ENCODE measurements around the gene CFAP46.

The CFAP46 gene

DNA sequence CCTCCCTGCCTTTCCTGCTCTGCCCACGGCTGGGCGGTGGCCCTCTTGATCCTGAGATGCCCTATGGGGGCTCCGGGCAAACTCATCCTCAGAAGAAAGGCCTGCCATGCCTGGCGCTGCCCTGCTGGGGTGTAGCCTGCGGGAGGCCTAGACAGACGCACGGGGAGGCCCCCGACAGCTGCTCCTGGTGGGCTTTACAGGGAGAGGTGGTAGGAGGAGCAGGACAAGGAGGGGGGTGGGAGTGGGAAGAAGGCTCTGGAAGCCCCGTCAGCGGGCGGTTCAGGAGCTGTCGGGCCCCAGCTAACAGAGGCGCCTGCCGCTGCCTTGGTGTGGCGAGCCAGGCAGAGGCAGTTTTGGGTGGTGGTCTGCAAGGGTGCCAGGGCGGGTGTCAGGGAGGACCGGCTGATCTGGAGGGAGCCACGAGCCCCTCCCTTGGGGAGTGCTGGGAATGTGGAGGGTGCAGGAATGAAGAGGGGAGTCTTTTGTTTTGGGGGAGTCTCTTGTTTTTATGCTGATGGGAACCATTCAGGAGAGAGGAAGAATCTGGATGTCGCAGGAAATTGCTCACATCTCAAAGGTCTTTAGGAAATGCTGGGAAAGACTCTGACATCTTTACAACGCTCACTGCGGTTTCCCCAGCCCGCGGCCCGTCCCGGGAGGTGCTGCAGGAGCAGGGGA, 63.5 kb downstream of the CFAP46 start:
- DNase-seq (ENCODE audit: low read depth, low spot score): no peak
- no peaks in the 10 kb centered on the region for H3K36me3 ChIP-seq (ENCODE audit: control insufficient read depth, insufficient read depth, low read length)
- H3K4me3 ChIP-seq (ENCODE audit: low read length): no peak overlapping the region
- H3K27ac ChIP-seq (ENCODE audit: low read length): no peak overlapping the region
- H3K4me1 ChIP-seq (ENCODE audit: control insufficient read depth, insufficient read depth, low read length): peaks cover 8% of the 10 kb centered on the region
- no CpG with 5 or more reads among the region's 25 CpGs for WGBS (ENCODE audit: insufficient coverage, insufficient read length)
- H3K27me3 ChIP-seq (ENCODE audit: control insufficient read depth, insufficient read depth, low read length): no peaks in the 10 kb centered on the region
- H3K9me3 ChIP-seq (ENCODE audit: control insufficient read depth, insufficient read depth, low read length): no peaks in the 10 kb centered on the region

DNA sequence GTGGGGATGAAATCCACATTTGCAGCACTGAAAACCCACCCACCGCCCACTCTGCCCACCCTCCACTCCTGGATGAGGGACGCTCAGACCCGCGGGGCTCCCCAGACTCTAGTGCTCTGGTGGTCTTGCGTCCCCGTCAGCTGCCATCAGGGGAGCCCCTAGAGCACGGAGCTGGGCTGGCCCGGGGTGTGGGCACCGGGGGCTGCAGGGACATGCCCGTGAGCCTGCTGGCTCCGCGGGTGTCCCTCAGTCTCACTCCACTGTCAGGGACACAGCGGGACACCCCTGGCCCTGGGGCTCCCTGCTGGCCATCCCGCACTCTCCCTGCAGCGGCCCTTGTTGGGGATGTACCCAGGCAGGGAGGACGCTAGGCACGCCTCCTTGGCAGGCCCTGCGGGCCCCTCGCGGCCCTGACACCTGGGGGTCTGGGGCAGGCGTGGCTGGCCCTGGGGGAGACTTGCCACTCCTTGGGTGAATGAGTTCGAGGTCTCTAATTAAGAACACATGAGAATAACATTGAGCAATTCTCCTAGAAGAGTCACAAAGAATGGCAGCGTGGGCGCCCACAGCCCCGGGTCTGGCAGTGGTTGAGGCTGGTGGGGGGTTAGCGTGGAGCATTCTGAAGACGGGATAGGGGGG, 64.2 kb downstream of the CFAP46 start:
- no peaks in the 10 kb centered on the region for H3K27me3 ChIP-seq (ENCODE audit: control insufficient read depth, insufficient read depth, low read length)
- no peaks in the 10 kb centered on the region for H3K9me3 ChIP-seq (ENCODE audit: control insufficient read depth, insufficient read depth, low read length)
- DNase-seq (ENCODE audit: low read depth, low spot score): no peak
- peaks cover 8% of the 10 kb centered on the region for H3K4me1 ChIP-seq (ENCODE audit: control insufficient read depth, insufficient read depth, low read length)
- no CpG with 5 or more reads among the region's 27 CpGs for WGBS (ENCODE audit: insufficient coverage, insufficient read length)
- H3K36me3 ChIP-seq (ENCODE audit: control insufficient read depth, insufficient read depth, low read length): no peaks in the 10 kb centered on the region
- H3K27ac ChIP-seq (ENCODE audit: low read length): no peak overlapping the region
- no peak overlapping the region for H3K4me3 ChIP-seq (ENCODE audit: low read length)

DNA sequence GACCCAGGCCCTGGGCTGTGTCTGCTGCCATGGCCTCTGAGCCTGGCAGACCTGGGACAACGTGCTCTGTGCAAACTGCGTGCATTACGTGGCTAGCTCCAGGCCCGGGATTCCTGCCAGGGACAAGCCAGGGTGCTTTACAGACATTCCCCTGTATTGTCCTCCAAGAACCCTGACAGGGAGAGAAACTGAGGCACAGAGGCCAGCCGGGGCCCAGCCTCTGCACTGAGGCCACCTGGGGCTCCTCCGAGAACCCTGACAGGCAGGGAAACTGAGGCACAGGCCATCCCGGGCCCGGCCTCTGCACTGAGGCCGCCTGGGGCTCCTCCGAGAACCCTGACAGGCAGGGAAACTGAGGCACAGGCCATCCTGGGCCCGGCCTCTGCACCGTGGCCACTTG, 64.9 kb downstream of the CFAP46 start:
- Histone ChIP-seq H3K4me1 (ENCODE audit: control insufficient read depth, insufficient read depth, low read length) (peaks cover 8% of the 10 kb centered on the region), H3K4me3 (ENCODE audit: low read length) (no peak overlapping the region), H3K36me3 (ENCODE audit: control insufficient read depth, insufficient read depth, low read length) (no peaks in the 10 kb centered on the region), H3K9me3 (ENCODE audit: control insufficient read depth, insufficient read depth, low read length) (no peaks in the 10 kb centered on the region), H3K27ac (ENCODE audit: low read length) (no peak overlapping the region), H3K27me3 (ENCODE audit: control insufficient read depth, insufficient read depth, low read length) (no peaks in the 10 kb centered on the region)
- no CpG with 5 or more reads among the region's 12 CpGs for WGBS (ENCODE audit: insufficient coverage, insufficient read length)
- DNase-seq (ENCODE audit: low read depth, low spot score): no peak

DNA sequence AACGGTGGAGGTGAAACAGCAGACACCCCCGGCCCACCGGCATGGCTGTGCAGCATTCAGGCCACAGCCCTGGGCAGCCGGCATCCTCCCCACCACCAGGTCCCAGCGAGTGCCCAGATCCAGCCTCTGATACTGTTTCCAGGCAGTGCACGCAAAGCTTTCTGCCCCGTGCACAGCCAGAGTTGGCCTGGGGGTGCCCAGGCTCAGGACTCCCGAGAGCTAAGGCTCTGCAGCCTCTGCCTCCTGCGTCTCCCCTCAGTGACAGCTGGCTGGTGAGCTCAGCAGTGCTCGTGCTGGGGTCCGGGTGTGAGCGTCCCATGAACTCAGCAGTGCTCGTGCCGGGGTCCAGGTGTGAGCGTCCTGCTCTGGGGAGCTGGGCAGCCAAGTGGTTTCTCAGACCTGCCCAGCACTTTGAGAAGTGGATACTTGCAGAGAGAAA, 65.4 kb downstream of the CFAP46 start:
- H3K27me3 ChIP-seq (ENCODE audit: control insufficient read depth, insufficient read depth, low read length): no peaks in the 10 kb centered on the region
- no peaks in the 10 kb centered on the region for H3K9me3 ChIP-seq (ENCODE audit: control insufficient read depth, insufficient read depth, low read length)
- peaks cover 8% of the 10 kb centered on the region for H3K4me1 ChIP-seq (ENCODE audit: control insufficient read depth, insufficient read depth, low read length)
- H3K36me3 ChIP-seq (ENCODE audit: control insufficient read depth, insufficient read depth, low read length): no peaks in the 10 kb centered on the region
- no CpG with 5 or more reads among the region's 15 CpGs for WGBS (ENCODE audit: insufficient coverage, insufficient read length)
- H3K27ac ChIP-seq (ENCODE audit: low read length): no peak overlapping the region
- no peak for DNase-seq (ENCODE audit: low read depth, low spot score)
- H3K4me3 ChIP-seq (ENCODE audit: low read length): no peak overlapping the region

DNA sequence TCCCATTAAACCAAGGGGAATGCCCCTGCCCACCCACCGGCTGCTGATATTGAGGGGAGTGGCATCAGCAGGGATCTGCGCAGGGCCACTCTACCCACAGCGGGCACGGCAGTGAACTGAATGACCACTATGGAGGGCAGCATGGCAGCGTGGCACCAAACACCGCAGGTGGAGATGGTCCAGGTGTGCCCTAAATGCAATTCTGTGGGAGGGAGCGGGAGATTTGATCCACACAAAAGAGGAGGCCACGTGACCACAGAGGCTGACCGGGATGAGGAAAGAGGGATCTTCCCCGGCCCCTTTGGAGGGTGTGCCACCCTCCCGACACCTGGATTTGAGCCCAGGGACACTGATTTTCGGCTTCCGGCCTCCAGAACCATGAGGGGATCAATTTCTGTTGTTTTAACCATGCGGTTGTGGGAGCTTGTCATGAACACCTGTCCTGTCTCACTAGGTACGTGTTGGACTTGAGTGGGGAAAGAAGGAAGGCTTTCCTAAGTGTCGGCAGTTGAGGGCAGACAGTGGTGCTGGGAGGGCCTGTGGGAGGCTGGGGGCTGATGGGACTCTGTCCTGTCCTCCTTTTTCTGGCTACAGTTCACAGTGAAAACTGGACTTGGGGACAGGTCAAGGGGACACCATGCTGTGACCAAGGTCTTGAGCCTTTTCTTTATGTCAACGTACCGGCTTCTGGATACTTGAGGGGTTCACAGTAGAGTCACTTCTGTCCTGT, 66.1 kb downstream of the CFAP46 start:
- no peak overlapping the region for H3K27ac ChIP-seq (ENCODE audit: low read length)
- H3K27me3 ChIP-seq (ENCODE audit: control insufficient read depth, insufficient read depth, low read length): no peaks in the 10 kb centered on the region
- WGBS (ENCODE audit: insufficient coverage, insufficient read length): no CpG with 5 or more reads among the region's 18 CpGs
- H3K4me1 ChIP-seq (ENCODE audit: control insufficient read depth, insufficient read depth, low read length): peaks cover 8% of the 10 kb centered on the region
- H3K9me3 ChIP-seq (ENCODE audit: control insufficient read depth, insufficient read depth, low read length): no peaks in the 10 kb centered on the region
- no peak overlapping the region for H3K4me3 ChIP-seq (ENCODE audit: low read length)
- H3K36me3 ChIP-seq (ENCODE audit: control insufficient read depth, insufficient read depth, low read length): no peaks in the 10 kb centered on the region
- no peak for DNase-seq (ENCODE audit: low read depth, low spot score)

DNA sequence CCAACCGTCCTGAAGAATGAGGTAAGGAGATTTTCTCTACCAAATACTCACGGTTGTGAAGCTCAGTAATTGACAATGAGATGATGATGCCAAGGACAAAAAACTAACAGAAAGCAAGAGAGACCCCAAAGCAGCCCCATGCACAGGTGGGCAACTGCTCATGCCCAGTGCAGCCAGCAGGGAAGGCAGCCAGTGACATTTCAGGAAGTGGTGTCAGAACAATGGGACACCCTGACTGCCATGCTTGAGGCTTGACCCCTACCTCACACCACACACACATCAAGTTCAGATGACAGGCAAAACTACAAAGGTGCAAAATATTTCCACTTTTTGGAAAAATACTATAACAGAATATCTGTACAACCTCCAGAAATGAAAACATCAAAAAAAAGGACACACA, 66.9 kb downstream of the CFAP46 start:
- DNase-seq (ENCODE audit: low read depth, low spot score): no peak
- Histone ChIP-seq H3K9me3 (ENCODE audit: control insufficient read depth, insufficient read depth, low read length) (no peaks in the 10 kb centered on the region), H3K27ac (ENCODE audit: low read length) (no peak overlapping the region), H3K36me3 (ENCODE audit: control insufficient read depth, insufficient read depth, low read length) (no peaks in the 10 kb centered on the region), H3K4me1 (ENCODE audit: control insufficient read depth, insufficient read depth, low read length) (peaks cover 8% of the 10 kb centered on the region), H3K27me3 (ENCODE audit: control insufficient read depth, insufficient read depth, low read length) (no peaks in the 10 kb centered on the region), H3K4me3 (ENCODE audit: low read length) (no peak overlapping the region)
- no CpG with 5 or more reads among the region's 2 CpGs for WGBS (ENCODE audit: insufficient coverage, insufficient read length)

DNA sequence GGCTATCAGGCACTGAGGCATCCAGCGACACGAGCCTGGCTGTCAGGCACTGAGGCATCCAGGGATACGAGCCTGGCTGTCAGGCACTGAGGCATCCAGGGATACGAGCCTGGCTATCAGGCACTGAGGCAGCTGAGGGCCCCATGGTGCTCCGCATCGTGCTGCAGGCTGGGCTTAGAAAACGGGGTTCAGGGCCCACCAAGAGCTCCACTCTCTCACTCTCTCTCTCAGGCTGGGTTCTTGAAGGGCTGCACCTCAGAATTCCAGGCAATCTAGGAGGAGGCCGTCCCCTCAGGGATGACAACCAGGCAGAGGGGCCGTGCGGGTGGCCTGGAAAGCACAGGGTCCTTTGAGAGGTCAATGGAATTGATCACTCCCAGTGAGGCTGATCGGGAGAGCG, 69.0 kb downstream of the CFAP46 start:
- DNase-seq (ENCODE audit: low read depth, low spot score): no peak
- no peak overlapping the region for H3K27ac ChIP-seq (ENCODE audit: low read length)
- H3K27me3 ChIP-seq (ENCODE audit: control insufficient read depth, insufficient read depth, low read length): no peaks in the 10 kb centered on the region
- no peak overlapping the region for H3K4me3 ChIP-seq (ENCODE audit: low read length)
- no CpG with 5 or more reads among the region's 12 CpGs for WGBS (ENCODE audit: insufficient coverage, insufficient read length)
- H3K36me3 ChIP-seq (ENCODE audit: control insufficient read depth, insufficient read depth, low read length): no peaks in the 10 kb centered on the region
- no peaks in the 10 kb centered on the region for H3K9me3 ChIP-seq (ENCODE audit: control insufficient read depth, insufficient read depth, low read length)
- H3K4me1 ChIP-seq (ENCODE audit: control insufficient read depth, insufficient read depth, low read length): peaks cover 2% of the 10 kb centered on the region; the same call in 1 of the 2 replicates

DNA sequence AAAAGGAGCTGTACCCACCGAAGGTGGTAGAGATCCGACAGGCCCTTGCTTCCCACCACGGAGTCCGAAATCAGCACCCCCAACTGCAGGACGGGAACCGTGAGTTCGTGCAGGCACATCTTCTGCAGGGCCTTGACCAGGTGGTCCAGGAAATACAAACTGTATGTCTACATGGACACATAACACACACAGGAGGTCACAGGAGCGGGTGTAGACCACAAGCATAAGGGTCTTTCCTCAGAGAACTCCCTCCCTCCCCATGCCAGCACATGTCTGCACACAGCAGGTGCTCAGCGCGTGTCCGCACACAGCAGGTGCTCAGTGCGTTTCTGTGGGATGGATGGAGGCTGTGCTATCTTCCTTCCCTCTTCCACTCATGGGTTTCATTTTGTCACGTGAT, 69.7 kb downstream of the CFAP46 start:
- H3K27me3 ChIP-seq (ENCODE audit: control insufficient read depth, insufficient read depth, low read length): no peaks in the 10 kb centered on the region
- no CpG with 5 or more reads among the region's 13 CpGs for whole genome bisulfite sequencing (ENCODE audit: insufficient coverage, insufficient read length)

DNA sequence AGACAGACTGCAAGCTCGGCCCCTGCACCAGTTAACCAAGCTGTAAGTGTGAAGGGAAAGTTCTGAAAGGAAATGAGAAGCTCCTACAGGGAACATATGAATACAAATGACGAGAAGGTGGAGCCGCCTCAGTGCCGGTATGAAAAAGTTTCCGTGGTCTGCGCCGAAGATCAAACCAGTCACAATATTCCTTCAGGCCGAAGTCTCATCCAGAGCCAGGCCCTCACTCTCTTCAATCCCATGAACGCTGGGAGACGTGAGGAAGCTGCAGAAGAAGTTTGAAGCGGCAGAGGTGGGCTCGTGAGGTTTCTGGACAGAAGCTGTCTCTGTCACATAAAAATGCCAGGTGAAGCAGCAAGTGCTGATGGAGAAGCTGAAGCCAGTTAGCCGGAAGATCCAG, 71.9 kb downstream of the CFAP46 start:
- no peaks in the 10 kb centered on the region for H3K27me3 ChIP-seq (ENCODE audit: control insufficient read depth, insufficient read depth, low read length)
- no peak overlapping the region for H3K27ac ChIP-seq (ENCODE audit: low read length)
- no peaks in the 10 kb centered on the region for H3K9me3 ChIP-seq (ENCODE audit: control insufficient read depth, insufficient read depth, low read length)
- H3K4me3 ChIP-seq (ENCODE audit: low read length): no peak overlapping the region
- no CpG with 5 or more reads among the region's 13 CpGs for WGBS (ENCODE audit: insufficient coverage, insufficient read length)
- H3K4me1 ChIP-seq (ENCODE audit: control insufficient read depth, insufficient read depth, low read length): no peaks in the 10 kb centered on the region
- no peak for DNase-seq (ENCODE audit: low read depth, low spot score)
- H3K36me3 ChIP-seq (ENCODE audit: control insufficient read depth, insufficient read depth, low read length): no peaks in the 10 kb centered on the region

More for the DNA sequence above, 69.7 kb downstream of the CFAP46 start:
- no peak overlapping the region for H3K27ac ChIP-seq (ENCODE audit: low read length)
- H3K36me3 ChIP-seq (ENCODE audit: control insufficient read depth, insufficient read depth, low read length): no peaks in the 10 kb centered on the region
- no peak overlapping the region for H3K4me3 ChIP-seq (ENCODE audit: low read length)
- H3K9me3 ChIP-seq (ENCODE audit: control insufficient read depth, insufficient read depth, low read length): no peaks in the 10 kb centered on the region
- DNase-seq (ENCODE audit: low read depth, low spot score): no peak
- H3K4me1 ChIP-seq (ENCODE audit: control insufficient read depth, insufficient read depth, low read length): no peaks in the 10 kb centered on the region

DNA sequence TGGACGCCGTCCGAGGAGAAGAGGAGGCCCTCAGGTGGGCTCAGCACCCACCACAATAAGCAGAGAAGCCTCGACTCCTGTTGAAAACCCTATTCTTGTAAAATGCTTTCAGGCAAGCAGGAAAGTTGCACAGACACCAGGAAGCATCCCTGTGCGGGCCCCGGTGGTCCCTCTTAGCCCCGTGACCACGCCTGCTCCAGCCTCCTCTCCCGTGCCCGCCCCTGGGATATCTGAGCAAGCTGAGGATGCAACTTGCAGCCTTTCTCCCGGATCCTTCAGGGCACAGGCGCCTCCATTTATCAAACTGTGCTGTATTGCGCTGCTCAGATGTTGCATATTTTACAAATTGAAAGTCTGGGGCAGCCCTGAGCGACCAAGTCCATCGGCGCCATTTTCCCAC, 72.7 kb downstream of the CFAP46 start:
- H3K9me3 ChIP-seq (ENCODE audit: control insufficient read depth, insufficient read depth, low read length): no peaks in the 10 kb centered on the region
- WGBS (ENCODE audit: insufficient coverage, insufficient read length): no CpG with 5 or more reads among the region's 16 CpGs
- no peaks in the 10 kb centered on the region for H3K4me1 ChIP-seq (ENCODE audit: control insufficient read depth, insufficient read depth, low read length)
- H3K27me3 ChIP-seq (ENCODE audit: control insufficient read depth, insufficient read depth, low read length): no peaks in the 10 kb centered on the region
- H3K27ac ChIP-seq (ENCODE audit: low read length): no peak overlapping the region
- no peak for DNase-seq (ENCODE audit: low read depth, low spot score)
- no peaks in the 10 kb centered on the region for H3K36me3 ChIP-seq (ENCODE audit: control insufficient read depth, insufficient read depth, low read length)
- no peak overlapping the region for H3K4me3 ChIP-seq (ENCODE audit: low read length)

Data from iPS DF 6.9 (cell line).